ENCODE measurements around the gene FSD2. TPM values are rescaled to one million over a fixed set of nuclear protein-coding genes. Genes with fewer than 3 reads are reported as not detected.
"Not testable (repeated sequence)": the region's sequence is repeated elsewhere in the genome, so short reads cannot be mapped to it uniquely, and the experiment has no call there.

FSD2 gene
- total RNA-seq, 2 experiments from 2014 or later: not detected

- peaks cover 13% of the 10 kb centered on the region for H3K36me3 Mint-ChIP-seq
- H3K4me1 Mint-ChIP-seq: no peaks in the 10 kb centered on the region
- CTCF ChIA-PET: no interaction called here
- H3K9me3 Mint-ChIP-seq (ENCODE audit: low read depth): peaks cover 2% of the 10 kb centered on the region
- ATAC-seq (no peak), DNase-seq (no peak)
- H3K27ac Mint-ChIP-seq: no peak overlapping the region
- H3K27me3 Mint-ChIP-seq: no peaks in the 10 kb centered on the region
- no peak overlapping the region for H3K4me3 Mint-ChIP-seq
These were observed 75.8 kb downstream of the FSD2 start for GRCh38 chr15:82730022-82730530.

- no peak for ATAC-seq
- no peak for DNase-seq
- Mint-ChIP-seq H3K9me3 (ENCODE audit: low read depth) (peaks cover 2% of the 10 kb centered on the region), H3K4me3 (no peak overlapping the region), H3K36me3 (peaks cover 6% of the 10 kb centered on the region), H3K27ac (no peak overlapping the region), H3K4me1 (no peaks in the 10 kb centered on the region), H3K27me3 (no peaks in the 10 kb centered on the region)
- CTCF ChIA-PET: no interaction called here
These were observed 79.1 kb downstream of the FSD2 start for GRCh38 chr15:82726816-82727215.

GRCh38 chr15:82715003-82715402, 90.9 kb downstream of the FSD2 start:
- ATAC-seq: no peak
- Mint-ChIP-seq H3K27ac (no peak overlapping the region), H3K9me3 (ENCODE audit: low read depth) (no peaks in the 10 kb centered on the region), H3K36me3 (no peaks in the 10 kb centered on the region), H3K4me3 (no peak overlapping the region), H3K27me3 (peaks cover 14% of the 10 kb centered on the region), H3K4me1 (no peaks in the 10 kb centered on the region)
- no peak for DNase-seq
- CTCF ChIA-PET: interaction anchor here (2.4 kb wide), 1 partner anchor 26 kb away, joined by 6 read pairs; no protein-coding TSS in a partner anchor

- Mint-ChIP-seq H3K27me3 (peaks cover 10% of the 10 kb centered on the region), H3K4me3 (no peak overlapping the region), H3K36me3 (no peaks in the 10 kb centered on the region), H3K9me3 (ENCODE audit: low read depth) (no peaks in the 10 kb centered on the region), H3K4me1 (no peaks in the 10 kb centered on the region), H3K27ac (no peak overlapping the region)
- CTCF ChIA-PET: interaction anchor here (2.4 kb wide), 1 partner anchor 27 kb away, joined by 6 read pairs; no protein-coding TSS in a partner anchor
- no peak for ATAC-seq
- DNase-seq: no peak
These were observed 91.9 kb downstream of the FSD2 start for GRCh38 chr15:82714016-82714415.

GRCh38 chr15:82712036-82712435, 93.8 kb downstream of the FSD2 start:
- Mint-ChIP-seq H3K4me1 (no peaks in the 10 kb centered on the region), H3K9me3 (ENCODE audit: low read depth) (no peaks in the 10 kb centered on the region), H3K27me3 (peaks cover 10% of the 10 kb centered on the region), H3K4me3 (no peak overlapping the region), H3K36me3 (no peaks in the 10 kb centered on the region), H3K27ac (no peak overlapping the region)
- CTCF ChIA-PET: no interaction called here
- no peak for ATAC-seq
- DNase-seq: no peak

GRCh38 chr15:82710926-82711490, 94.9 kb downstream of the FSD2 start:
- Mint-ChIP-seq H3K27me3 (peaks cover 10% of the 10 kb centered on the region), H3K27ac (no peak overlapping the region), H3K4me3 (no peak overlapping the region), H3K4me1 (no peaks in the 10 kb centered on the region), H3K36me3 (no peaks in the 10 kb centered on the region), H3K9me3 (ENCODE audit: low read depth) (no peaks in the 10 kb centered on the region)
- CTCF ChIA-PET: no interaction called here
- DNase-seq: no peak
- no peak for ATAC-seq

GRCh38 chr15:82710208-82710555, 95.7 kb downstream of the FSD2 start:
- DNase-seq: no peak
- CTCF ChIA-PET: no interaction called here
- ATAC-seq: no peak
- H3K9me3 Mint-ChIP-seq (ENCODE audit: low read depth): no peaks in the 10 kb centered on the region
- no peak overlapping the region for H3K27ac Mint-ChIP-seq
- no peaks in the 10 kb centered on the region for H3K36me3 Mint-ChIP-seq
- H3K27me3 Mint-ChIP-seq: peaks cover 7% of the 10 kb centered on the region
- no peaks in the 10 kb centered on the region for H3K4me1 Mint-ChIP-seq
- H3K4me3 Mint-ChIP-seq: peak overlapping the region; percentile 6

GRCh38 chr15:82709421-82710207, 96.3 kb downstream of the FSD2 start, which contains the start of gene AP3B2:
Gene AP3B2 (minus strand): TSS chr15:82709875. CDS start chr15:82709706, 169 bp downstream.
- Mint-ChIP-seq H3K9me3 (ENCODE audit: low read depth) (no peaks in the 10 kb centered on the region), H3K36me3 (no peaks in the 10 kb centered on the region), H3K4me1 (no peaks in the 10 kb centered on the region), H3K27ac (no peak within 1 kb of the TSS), H3K27me3 (peaks cover 7% of the 10 kb centered on the region), H3K4me3 (peak within 1 kb of the TSS; percentile 54)
- CTCF ChIA-PET: interaction anchor here (1.0 to 1.1 kb wide), 2 partner anchors 41 to 290 kb away, joined by 3 to 5 read pairs; no protein-coding TSS in a partner anchor
- DNase-seq (peak; percentile 75), ATAC-seq (peak; percentile 95)

GRCh38 chr15:82709081-82709420, 96.8 kb downstream of the FSD2 start:
- DNase-seq (no peak), ATAC-seq (no peak)
- Mint-ChIP-seq H3K9me3 (ENCODE audit: low read depth) (no peaks in the 10 kb centered on the region), H3K4me3 (no peak overlapping the region), H3K27ac (no peak overlapping the region), H3K4me1 (no peaks in the 10 kb centered on the region), H3K36me3 (no peaks in the 10 kb centered on the region), H3K27me3 (peaks cover 7% of the 10 kb centered on the region)
- CTCF ChIA-PET: interaction anchor here (1.0 to 1.1 kb wide), 2 partner anchors 41 to 290 kb away, joined by 3 to 5 read pairs; no protein-coding TSS in a partner anchor

GRCh38 chr15:82705856-82706255, 100.0 kb downstream of the FSD2 start:
- CTCF ChIA-PET; DNase-seq; H3K27me3 Mint-ChIP-seq; ATAC-seq; H3K4me3 Mint-ChIP-seq; H3K36me3 Mint-ChIP-seq; H3K27ac Mint-ChIP-seq; H3K4me1 Mint-ChIP-seq; H3K9me3 Mint-ChIP-seq (ENCODE audit: low read depth): not testable (repeated sequence)

Other genes starting within 250 kb of the FSD2 start
- not detected for gene CPEB1, start 158.7 kb downstream of the FSD2 start, total RNA-seq
- gene AP3B2, start 96.2 kb downstream of the FSD2 start, total RNA-seq: not detected
- 10 to 100 TPM in 1 of 2 experiments, 1 to 10 TPM in 1; 9.1 to 11.0 TPM for gene WHAMM, start 3.6 kb upstream of the FSD2 start, total RNA-seq
- gene HOMER2, start 146.7 kb upstream of the FSD2 start, total RNA-seq: 10 to 100 TPM in 1 of 2 experiments, 1 to 10 TPM in 1; 8.2 to 14.4 TPM
- 10 to 100 TPM; 20.5 to 27.8 TPM for gene RAMAC, start 180.1 kb upstream of the FSD2 start, total RNA-seq
- 10 to 100 TPM; 28.3 to 29.0 TPM for gene C15orf40, start 205.6 kb upstream of the FSD2 start, total RNA-seq

Measured in activated CD8-positive, alpha-beta memory T cell treated with anti-CD3 and anti-CD28 coated beads, Interleukin-2, amount 10 ng/mL, durations not matched to agents 7 days and 5 days (primary cell).